HG03064 (cell line): ENCODE results near the gene SOCS6.
"Not testable (repeated sequence)": the region's sequence is repeated elsewhere in the genome, so short reads cannot be mapped to it uniquely, and the experiment has no call there.

Experiments
- ATAC-seq: cut with Tn5 transposase; IDR thresholded peaks from one replicate; pipeline ENCODE4 v1.9.1; 2021; ENCODE audit warnings: low read depth; ENCODE audit not compliant: unreplicated experiment

Gene SOCS6

GRCh38 chr18:70321616-70322015 lies 32.8 kb downstream of the SOCS6 start:
- no peak for ATAC-seq

- no peak for ATAC-seq
Measured at GRCh38 chr18:70322385-70322784, 33.5 kb downstream of the SOCS6 start.

- ATAC-seq: no peak
Measured at GRCh38 chr18:70322928-70323327, 34.1 kb downstream of the SOCS6 start.

GRCh38 chr18:70324897-70325296 lies 36.1 kb downstream of the SOCS6 start:
- ATAC-seq: no peak

GRCh38 chr18:70326255-70326654 lies 37.4 kb downstream of the SOCS6 start:
- no peak for ATAC-seq

GRCh38 chr18:70328169-70328568 lies 39.3 kb downstream of the SOCS6 start:
- ATAC-seq: no peak

- no peak for ATAC-seq
Measured at GRCh38 chr18:70329071-70329470, 40.2 kb downstream of the SOCS6 start.

- no peak for ATAC-seq
Measured at GRCh38 chr18:70330887-70331286, 42.0 kb downstream of the SOCS6 start.

GRCh38 chr18:70331456-70332097 lies 42.7 kb downstream of the SOCS6 start:
- ATAC-seq: no peak

GRCh38 chr18:70332694-70333093 lies 43.8 kb downstream of the SOCS6 start:
- no peak for ATAC-seq

- ATAC-seq: no peak
Measured at GRCh38 chr18:70333316-70333715, 44.5 kb downstream of the SOCS6 start.

- ATAC-seq: no peak
Measured at GRCh38 chr18:70333757-70334156, 44.9 kb downstream of the SOCS6 start.

GRCh38 chr18:70334264-70334663 lies 45.4 kb downstream of the SOCS6 start:
- ATAC-seq: no peak

- no peak for ATAC-seq
Measured at GRCh38 chr18:70334728-70335329, 46.0 kb downstream of the SOCS6 start.

- no peak for ATAC-seq
Measured at GRCh38 chr18:70335892-70336726, 47.3 kb downstream of the SOCS6 start.

- no peak for ATAC-seq
Measured at GRCh38 chr18:70337139-70337972, 48.5 kb downstream of the SOCS6 start.

- no peak for ATAC-seq
Measured at GRCh38 chr18:70338890-70339289, 50.0 kb downstream of the SOCS6 start.

- no peak for ATAC-seq
Measured at GRCh38 chr18:70339915-70340314, 51.1 kb downstream of the SOCS6 start.

- ATAC-seq: not testable (repeated sequence)
Measured at GRCh38 chr18:70348481-70348880, 59.6 kb downstream of the SOCS6 start.

GRCh38 chr18:70349316-70349715 lies 60.5 kb downstream of the SOCS6 start:
- ATAC-seq: no peak

GRCh38 chr18:70354080-70354479 lies 65.2 kb downstream of the SOCS6 start:
- ATAC-seq: no peak
